ENCODE results near the gene ZFYVE28.

ZFYVE28 gene

GRCh38 chr4:2331519-2332200 is 86.8 kb downstream of the ZFYVE28 start:
- no peak for DNase-seq (ENCODE audit: low spot score)

GRCh38 chr4:2331043-2331420 is 87.4 kb downstream of the ZFYVE28 start:
- DNase-seq (ENCODE audit: low spot score) = no peak

GRCh38 chr4:2330091-2331042 is 88.1 kb downstream of the ZFYVE28 start:
- no peak for DNase-seq (ENCODE audit: low spot score)

- DNase-seq (ENCODE audit: low spot score) = no peak
Measured at GRCh38 chr4:2327579-2327978, 90.9 kb downstream of the ZFYVE28 start.

- no peak for DNase-seq (ENCODE audit: low spot score)
Measured at GRCh38 chr4:2324891-2325290, 93.6 kb downstream of the ZFYVE28 start.

GRCh38 chr4:2322841-2323240 is 95.6 kb downstream of the ZFYVE28 start:
- no peak for DNase-seq (ENCODE audit: low spot score)

- DNase-seq (ENCODE audit: low spot score) = no peak
Measured at GRCh38 chr4:2322227-2322626, 96.2 kb downstream of the ZFYVE28 start.

- DNase-seq (ENCODE audit: low spot score) = no peak
Measured at GRCh38 chr4:2321279-2322196, 96.9 kb downstream of the ZFYVE28 start.

GRCh38 chr4:2320746-2321145 is 97.7 kb downstream of the ZFYVE28 start:
- no peak for DNase-seq (ENCODE audit: low spot score)

GRCh38 chr4:2320152-2320551 is 98.3 kb downstream of the ZFYVE28 start:
- no peak for DNase-seq (ENCODE audit: low spot score)

- no peak for DNase-seq (ENCODE audit: low spot score)
Measured at GRCh38 chr4:2318885-2319284, 99.6 kb downstream of the ZFYVE28 start.

- DNase-seq (ENCODE audit: low spot score) = no peak
Measured at GRCh38 chr4:2318476-2318875, 100.0 kb downstream of the ZFYVE28 start.

- no peak for DNase-seq (ENCODE audit: low spot score)
Measured at GRCh38 chr4:2313366-2313765, 105.1 kb downstream of the ZFYVE28 start.

- DNase-seq (ENCODE audit: low spot score) = no peak
Measured at GRCh38 chr4:2306773-2307410, 111.6 kb downstream of the ZFYVE28 start.

GRCh38 chr4:2305766-2306501 is 112.5 kb downstream of the ZFYVE28 start:
- no peak for DNase-seq (ENCODE audit: low spot score)

GRCh38 chr4:2304877-2305561 is 113.4 kb downstream of the ZFYVE28 start:
- no peak for DNase-seq (ENCODE audit: low spot score)

- no peak for DNase-seq (ENCODE audit: low spot score)
Measured at GRCh38 chr4:2304321-2304876, 114.0 kb downstream of the ZFYVE28 start.

- no peak for DNase-seq (ENCODE audit: low spot score)
Measured at GRCh38 chr4:2303686-2304320, 114.6 kb downstream of the ZFYVE28 start.

GRCh38 chr4:2303121-2303685 is 115.2 kb downstream of the ZFYVE28 start:
- no peak for DNase-seq (ENCODE audit: low spot score)

All from hematopoietic multipotent progenitor cell treated with erythropoietin and hydrocortisone succinate and interleukin-3 and kit ligand, for 15 days (in vitro differentiated cells).